PFSK-1 (cell line): ENCODE data around the gene PPM1L.

Experiments
- FOXP2 ChIP-seq: optimal IDR thresholded peaks from 2 replicates; pipeline ENCODE3; 2011; ENCODE audit warnings: borderline replicate concordance, control low read depth, inconsistent platforms; ENCODE audit not compliant: insufficient read depth; ENCODE audit errors: extremely low read length, extremely low read depth
- POLR2AphosphoS5 ChIP-seq: IDR thresholded peaks from 2 replicates; pipeline ENCODE4 v1.6.1; 2012; ENCODE audit warnings: low read depth, mild to moderate bottlenecking, control low read depth, low read length, moderate library complexity
- SIN3A ChIP-seq: IDR thresholded peaks from 2 replicates; pipeline ENCODE4 v1.6.1; 2012; ENCODE audit warnings: mild to moderate bottlenecking, low read length, moderate library complexity, borderline replicate concordance; ENCODE audit not compliant: insufficient read depth
- TAF1 ChIP-seq: IDR thresholded peaks from 2 replicates; pipeline ENCODE4 v1.6.1; 2012; ENCODE audit warnings: low read length, control low read depth, borderline replicate concordance; ENCODE audit not compliant: insufficient read depth
- TF ChIP-seq, protein P1 (sequence below), 2 experiments: IDR thresholded peaks; 2 replicates each; pipeline versions ENCODE4 v1.6.1 to v1.8.0; 2011 to 2012; ENCODE audit warnings: low read depth in 2 of 2, low read length in 2 of 2, control low read depth in 1 of 2, inconsistent platforms in 1 of 2, mild to moderate bottlenecking in 1 of 2, moderate library complexity in 1 of 2; ENCODE audit not compliant: insufficient read depth in 1 of 2

DNA sequence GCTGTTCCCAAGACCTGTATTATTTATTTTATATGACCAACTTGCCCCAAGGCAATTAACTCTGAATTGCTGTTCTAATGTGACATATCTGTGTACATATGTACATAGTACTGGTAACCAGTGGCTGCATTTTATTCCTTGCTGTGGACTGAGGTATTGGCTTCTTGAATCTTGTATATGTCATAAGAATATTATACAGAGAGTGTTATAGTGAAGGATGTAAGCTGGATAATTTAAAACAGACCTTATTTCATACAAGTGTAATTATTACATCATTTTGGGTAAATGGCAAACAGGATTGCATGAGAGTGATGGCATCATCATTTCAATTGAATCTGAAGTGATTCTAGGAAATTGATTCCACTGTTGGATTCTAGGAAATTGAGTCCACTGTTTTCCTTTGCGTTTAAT, 316.2 kb downstream of the PPM1L start:
- no peak for TF ChIP-seq POLR2AphosphoS5
- TF ChIP-seq SIN3A: no peak
- TF ChIP-seq, protein P1, sequence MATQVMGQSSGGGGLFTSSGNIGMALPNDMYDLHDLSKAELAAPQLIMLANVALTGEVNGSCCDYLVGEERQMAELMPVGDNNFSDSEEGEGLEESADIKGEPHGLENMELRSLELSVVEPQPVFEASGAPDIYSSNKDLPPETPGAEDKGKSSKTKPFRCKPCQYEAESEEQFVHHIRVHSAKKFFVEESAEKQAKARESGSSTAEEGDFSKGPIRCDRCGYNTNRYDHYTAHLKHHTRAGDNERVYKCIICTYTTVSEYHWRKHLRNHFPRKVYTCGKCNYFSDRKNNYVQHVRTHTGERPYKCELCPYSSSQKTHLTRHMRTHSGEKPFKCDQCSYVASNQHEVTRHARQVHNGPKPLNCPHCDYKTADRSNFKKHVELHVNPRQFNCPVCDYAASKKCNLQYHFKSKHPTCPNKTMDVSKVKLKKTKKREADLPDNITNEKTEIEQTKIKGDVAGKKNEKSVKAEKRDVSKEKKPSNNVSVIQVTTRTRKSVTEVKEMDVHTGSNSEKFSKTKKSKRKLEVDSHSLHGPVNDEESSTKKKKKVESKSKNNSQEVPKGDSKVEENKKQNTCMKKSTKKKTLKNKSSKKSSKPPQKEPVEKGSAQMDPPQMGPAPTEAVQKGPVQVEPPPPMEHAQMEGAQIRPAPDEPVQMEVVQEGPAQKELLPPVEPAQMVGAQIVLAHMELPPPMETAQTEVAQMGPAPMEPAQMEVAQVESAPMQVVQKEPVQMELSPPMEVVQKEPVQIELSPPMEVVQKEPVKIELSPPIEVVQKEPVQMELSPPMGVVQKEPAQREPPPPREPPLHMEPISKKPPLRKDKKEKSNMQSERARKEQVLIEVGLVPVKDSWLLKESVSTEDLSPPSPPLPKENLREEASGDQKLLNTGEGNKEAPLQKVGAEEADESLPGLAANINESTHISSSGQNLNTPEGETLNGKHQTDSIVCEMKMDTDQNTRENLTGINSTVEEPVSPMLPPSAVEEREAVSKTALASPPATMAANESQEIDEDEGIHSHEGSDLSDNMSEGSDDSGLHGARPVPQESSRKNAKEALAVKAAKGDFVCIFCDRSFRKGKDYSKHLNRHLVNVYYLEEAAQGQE (IDR thresholded peaks at IDR 0.05; ENCODE audit: insufficient read depth in 1 of 2, low read depth in 2 of 2, low read length in 2 of 2): no peak
- no peak for TF ChIP-seq TAF1
- no peak for TF ChIP-seq FOXP2
